IPS-15b (cell line): Measurements from ENCODE around the gene CISD1.
A peak's percentile ranks its signal among the peaks of the same experiment; 100 is the strongest.

Source experiments
- H3K27me3 ChIP-seq: one replicate; pipeline ENCODE4 v1.6.1; 2013; ENCODE audit warnings: low read length; ENCODE audit not compliant: control insufficient read depth, insufficient read depth
- H3K36me3 ChIP-seq: one replicate; pipeline ENCODE4 v1.6.1; 2013; ENCODE audit warnings: low read length; ENCODE audit not compliant: control insufficient read depth, insufficient read depth
- H3K4me1 ChIP-seq: one replicate; pipeline ENCODE4 v1.6.1; 2013; ENCODE audit warnings: mild to moderate bottlenecking, low read length; ENCODE audit not compliant: control insufficient read depth, insufficient read depth
- H3K4me3 ChIP-seq: one replicate; pipeline ENCODE4 v1.5.1; 2013; ENCODE audit warnings: low read depth, low read length
- H3K9ac ChIP-seq: one replicate; pipeline ENCODE4 v1.6.1; 2013; ENCODE audit warnings: low read depth, mild to moderate bottlenecking, low read length
- H3K9me3 ChIP-seq: one replicate; pipeline ENCODE4 v1.6.1; 2013; ENCODE audit warnings: mild to moderate bottlenecking, low read length; ENCODE audit not compliant: control insufficient read depth, insufficient read depth

The CISD1 gene

GRCh38 chr10:58320351-58321049 is 51.5 kb downstream of the CISD1 start:
- H3K4me1 ChIP-seq: no peaks in the 10 kb centered on the region
- H3K27me3 ChIP-seq: no peaks in the 10 kb centered on the region
- H3K4me3 ChIP-seq: no peak overlapping the region
- H3K9me3 ChIP-seq: no peaks in the 10 kb centered on the region
- no peak overlapping the region for H3K9ac ChIP-seq
- H3K36me3 ChIP-seq: no peaks in the 10 kb centered on the region

GRCh38 chr10:58322072-58322834 is 53.3 kb downstream of the CISD1 start:
- no peaks in the 10 kb centered on the region for H3K27me3 ChIP-seq
- H3K9me3 ChIP-seq: no peaks in the 10 kb centered on the region
- H3K36me3 ChIP-seq: no peaks in the 10 kb centered on the region
- H3K9ac ChIP-seq: no peak overlapping the region
- no peaks in the 10 kb centered on the region for H3K4me1 ChIP-seq
- no peak overlapping the region for H3K4me3 ChIP-seq

DNA sequence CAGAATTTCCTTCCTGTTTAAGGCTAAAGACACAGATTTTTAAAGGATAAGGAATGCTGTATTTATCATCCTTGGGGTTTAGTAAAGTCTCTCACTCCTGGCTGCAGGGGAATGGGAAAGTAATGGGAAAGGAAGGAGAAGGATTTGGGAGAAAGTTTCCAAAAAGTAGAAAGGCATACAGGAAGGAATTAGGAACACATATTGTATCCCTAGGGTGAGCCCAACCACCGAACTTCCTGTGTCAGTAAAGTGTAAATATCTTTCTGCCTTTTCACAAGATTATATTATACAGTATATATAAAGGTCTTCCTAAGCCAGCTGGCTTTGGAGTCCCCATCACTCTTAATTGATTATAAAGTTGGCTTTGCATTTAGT is 53.9 kb downstream of the CISD1 start:
- no peaks in the 10 kb centered on the region for H3K27me3 ChIP-seq
- H3K4me1 ChIP-seq: no peaks in the 10 kb centered on the region
- no peak overlapping the region for H3K4me3 ChIP-seq
- H3K9ac ChIP-seq: no peak overlapping the region
- no peaks in the 10 kb centered on the region for H3K9me3 ChIP-seq
- H3K36me3 ChIP-seq: no peaks in the 10 kb centered on the region

DNA sequence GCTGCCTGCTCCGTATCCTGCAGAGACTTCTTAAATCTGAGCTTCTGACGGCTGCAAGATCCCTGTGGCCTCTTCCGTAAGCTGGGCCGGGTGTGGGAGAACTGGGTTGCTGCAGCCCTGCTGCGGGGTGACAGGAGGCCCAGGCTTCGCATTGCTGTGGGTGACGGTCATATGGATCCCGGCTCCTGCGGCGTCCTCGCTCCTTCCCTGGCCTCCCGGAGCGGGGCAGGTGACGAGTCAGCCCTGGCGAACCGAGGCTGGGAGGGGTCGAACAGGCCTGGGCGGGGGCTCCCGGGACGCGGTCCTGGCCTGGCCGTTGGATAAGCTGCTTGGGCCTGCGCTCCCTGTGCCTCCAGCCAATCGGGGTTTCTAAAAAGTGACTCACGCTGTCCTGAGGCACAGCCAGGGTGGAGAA is 58.0 kb downstream of the CISD1 start:
- H3K4me3 ChIP-seq: peak overlapping the region; percentile 4
- H3K4me1 ChIP-seq: no peaks in the 10 kb centered on the region
- no peaks in the 10 kb centered on the region for H3K36me3 ChIP-seq
- no peak overlapping the region for H3K9ac ChIP-seq
- H3K9me3 ChIP-seq: no peaks in the 10 kb centered on the region
- no peaks in the 10 kb centered on the region for H3K27me3 ChIP-seq

GRCh38 chr10:58328233-58328632 is 59.3 kb downstream of the CISD1 start:
- Histone ChIP-seq H3K9me3 (no peaks in the 10 kb centered on the region), H3K27me3 (no peaks in the 10 kb centered on the region), H3K36me3 (no peaks in the 10 kb centered on the region), H3K4me3 (no peak overlapping the region), H3K9ac (no peak overlapping the region), H3K4me1 (no peaks in the 10 kb centered on the region)

DNA sequence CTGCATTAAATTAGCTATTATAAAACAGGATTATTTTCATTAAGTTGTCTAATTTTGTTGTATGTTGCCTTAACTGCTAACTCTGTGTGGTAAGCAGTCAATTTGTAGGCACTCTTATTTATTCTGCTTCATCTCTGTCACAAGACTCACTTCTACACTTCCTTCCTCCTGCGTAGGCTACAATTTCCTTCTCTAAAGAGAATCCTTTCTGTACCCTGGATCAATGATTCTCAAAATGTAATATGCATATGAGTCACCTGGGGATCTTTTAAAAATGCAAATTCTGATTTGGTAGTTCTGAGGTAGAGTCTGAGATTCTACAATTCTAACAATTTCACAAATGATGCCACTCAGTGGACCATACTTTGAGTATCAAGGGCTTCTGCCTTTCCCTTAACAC is 61.5 kb downstream of the CISD1 start:
- Histone ChIP-seq H3K36me3 (no peaks in the 10 kb centered on the region), H3K9me3 (no peaks in the 10 kb centered on the region), H3K9ac (no peak overlapping the region), H3K4me3 (no peak overlapping the region), H3K4me1 (no peaks in the 10 kb centered on the region), H3K27me3 (no peaks in the 10 kb centered on the region)

GRCh38 chr10:58331646-58332045 is 62.7 kb downstream of the CISD1 start:
- no peak overlapping the region for H3K4me3 ChIP-seq
- no peaks in the 10 kb centered on the region for H3K9me3 ChIP-seq

GRCh38 chr10:58334817-58335305 is 65.9 kb downstream of the CISD1 start, which contains the start of gene UBE2D1:
UBE2D1 (plus strand) TSS chr10:58335006; CDS start chr10:58335202, 196 bp downstream.
- Histone ChIP-seq H3K9me3 (no peaks in the 10 kb centered on the region), H3K4me1 (no peaks in the 10 kb centered on the region), H3K36me3 (no peaks in the 10 kb centered on the region), H3K9ac (peak within 1 kb of the TSS; percentile 70), H3K27me3 (no peaks in the 10 kb centered on the region), H3K4me3 (peak within 1 kb of the TSS; percentile 82)

More at GRCh38 chr10:58331646-58332045, 62.7 kb downstream of the CISD1 start:
- no peaks in the 10 kb centered on the region for H3K4me1 ChIP-seq
- H3K27me3 ChIP-seq: no peaks in the 10 kb centered on the region
- H3K9ac ChIP-seq: no peak overlapping the region
- H3K36me3 ChIP-seq: no peaks in the 10 kb centered on the region

GRCh38 chr10:58335306-58336005 is 66.5 kb downstream of the CISD1 start:
- no peaks in the 10 kb centered on the region for H3K27me3 ChIP-seq
- peak overlapping the region; percentile 70 for H3K9ac ChIP-seq
- peak overlapping the region; percentile 82 for H3K4me3 ChIP-seq
- H3K4me1 ChIP-seq: peaks cover 2% of the 10 kb centered on the region
- H3K9me3 ChIP-seq: no peaks in the 10 kb centered on the region
- no peaks in the 10 kb centered on the region for H3K36me3 ChIP-seq

- Histone ChIP-seq H3K4me1 (peaks cover 7% of the 10 kb centered on the region), H3K9ac (no peak overlapping the region)
These were observed 67.3 kb downstream of the CISD1 start for GRCh38 chr10:58336242-58336641.

More at GRCh38 chr10:58336242-58336641, 67.3 kb downstream of the CISD1 start:
- Histone ChIP-seq H3K27me3 (no peaks in the 10 kb centered on the region), H3K36me3 (no peaks in the 10 kb centered on the region), H3K9me3 (no peaks in the 10 kb centered on the region), H3K4me3 (peak overlapping the region; percentile 82)
